ENCODE data around the gene RTL9. TPM values are rescaled to one million over a fixed set of nuclear protein-coding genes. Genes with fewer than 3 reads are reported as not detected.

RTL9 gene
- polyA plus RNA-seq, 1 of the 3 experiments (the other 2 are of a cell fraction) = 0.02 TPM

GRCh38 chrX:110397339-110397738, 38.7 kb downstream of the RTL9 start:
- H3K4me2 ChIP-seq = no peak overlapping the region
- CTCF ChIA-PET = interaction anchor here (2.2 to 3.4 kb wide), 2 partner anchors 10 to 16 kb away, joined by 6 to 15 read pairs; no protein-coding TSS in a partner anchor

GRCh38 chrX:110397904-110398303, 39.3 kb downstream of the RTL9 start:
- H3K4me2 ChIP-seq = no peak overlapping the region
- H3K27me3 ChIP-seq (ENCODE audit: insufficient read depth) = no peaks in the 10 kb centered on the region; the same call in 1 of the 2 replicates
- no peak overlapping the region for H2AFZ ChIP-seq (ENCODE audit: low read depth)
- H3K27ac ChIP-seq (ENCODE audit: low read depth in 2 of 2, low read length in 1 of 2) = no peak overlapping the region
- TF ChIP-seq RFX5 (IDR thresholded peaks at IDR 0.05; ENCODE audit: low read length) = no peak
- no peak for TF ChIP-seq MXI1 (IDR thresholded peaks at IDR 0.05; ENCODE audit: low read depth, low read length)
- TF ChIP-seq USF2 (IDR thresholded peaks at IDR 0.05; ENCODE audit: borderline replicate concordance, low read depth, low read length) = no peak
- no peak for TF ChIP-seq SIN3A (IDR thresholded peaks at IDR 0.05; ENCODE audit: borderline replicate concordance, low read depth, low read length)
- no peak for TF ChIP-seq RXRA (IDR thresholded peaks at IDR 0.05; ENCODE audit: borderline replicate concordance, low read depth)
- no peak for TF ChIP-seq SMC3 (IDR thresholded peaks at IDR 0.05; ENCODE audit: low read depth, low read length)
- TF ChIP-seq REST (IDR thresholded peaks at IDR 0.05; ENCODE audit: low read depth, low read length) = no peak
- no peak for TF ChIP-seq ZBTB33 (IDR thresholded peaks at IDR 0.05; ENCODE audit: borderline replicate concordance, low read depth)
- TF ChIP-seq RCOR1 (IDR thresholded peaks at IDR 0.05; ENCODE audit: low read length) = no peak
- no peak for TF ChIP-seq EZH2phosphoT487 (IDR thresholded peaks at IDR 0.05; ENCODE audit: borderline replicate concordance, low read depth)
- TF ChIP-seq POLR2AphosphoS5 (IDR thresholded peaks at IDR 0.05; ENCODE audit: low read depth, low read length) = no peak
- TF ChIP-seq MEF2A (IDR thresholded peaks at IDR 0.05; ENCODE audit: borderline replicate concordance, low read depth) = no peak
- TF ChIP-seq RAD21 (IDR thresholded peaks at IDR 0.05; ENCODE audit: low read length) = no peak
- no peak for TF ChIP-seq GABPA (IDR thresholded peaks at IDR 0.05; ENCODE audit: low read depth)
- TF ChIP-seq MAX (IDR thresholded peaks at IDR 0.05; ENCODE audit: low read depth) = no peak
- no peak for TF ChIP-seq ELF1 (IDR thresholded peaks at IDR 0.05)
- TF ChIP-seq YY1 (IDR thresholded peaks at IDR 0.05; ENCODE audit: low read depth) = no peak
- no peaks in the 10 kb centered on the region for H3K79me2 ChIP-seq (ENCODE audit: insufficient read depth)
- peaks cover 0 to 10% of the 10 kb centered on the region in 2 experiments; a peak in 1 of 4 replicates for H3K4me1 ChIP-seq (ENCODE audit: control insufficient read depth in 1 of 2, insufficient read depth in 2 of 2, low read depth in 1 of 2, low read length in 1 of 2)
- ChIA-PET CTCF (interaction anchor here (2.2 to 3.4 kb wide), 2 partner anchors 10 to 15 kb away, joined by 6 to 15 read pairs; no protein-coding TSS in a partner anchor), POLR2A (no interaction called here)
- H3K36me3 ChIP-seq (replicated peaks in 1 of 2; ENCODE audit: control insufficient read depth in 1 of 2, insufficient read depth in 2 of 2, low read length in 1 of 2) = no peaks in the 10 kb centered on the region
- H3K9me2 ChIP-seq = no peaks in the 10 kb centered on the region
- H3F3A ChIP-seq (replicated peaks; ENCODE audit: insufficient read depth) = no peaks in the 10 kb centered on the region
- no peak for DNase-seq
- WGBS (ENCODE audit: low lambda C conversion rate) = 57% methylated on average over 6 of the region's 6 CpGs
- no peaks in the 10 kb centered on the region for H3K9me3 ChIP-seq
- no peak overlapping the region for H3K4me3 ChIP-seq (ENCODE audit: low read depth in 2 of 2, low read length in 1 of 2)
- H3K9ac ChIP-seq = no peak overlapping the region
- H4K20me1 ChIP-seq (ENCODE audit: insufficient read depth) = no peaks in the 10 kb centered on the region

More at GRCh38 chrX:110397339-110397738, 38.7 kb downstream of the RTL9 start:
- Histone ChIP-seq H2AFZ (ENCODE audit: low read depth) (no peak overlapping the region), H3K36me3 (replicated peaks in 1 of 2; ENCODE audit: control insufficient read depth in 1 of 2, insufficient read depth in 2 of 2, low read length in 1 of 2) (no peaks in the 10 kb centered on the region), H3K4me3 (ENCODE audit: low read depth in 2 of 2, low read length in 1 of 2) (no peak overlapping the region), H3K9ac (no peak overlapping the region), H3K9me3 (no peaks in the 10 kb centered on the region), H3K9me2 (no peaks in the 10 kb centered on the region), H3K4me1 (ENCODE audit: control insufficient read depth in 1 of 2, insufficient read depth in 2 of 2, low read depth in 1 of 2, low read length in 1 of 2) (peaks cover 0 to 10% of the 10 kb centered on the region in 2 experiments; a peak in 1 of 4 replicates), H3K27me3 (ENCODE audit: insufficient read depth) (no peaks in the 10 kb centered on the region; the same call in 1 of the 2 replicates), H4K20me1 (ENCODE audit: insufficient read depth) (no peaks in the 10 kb centered on the region), H3K27ac (ENCODE audit: low read depth in 2 of 2, low read length in 1 of 2) (no peak overlapping the region), H3F3A (replicated peaks; ENCODE audit: insufficient read depth) (no peaks in the 10 kb centered on the region), H3K79me2 (ENCODE audit: insufficient read depth) (no peaks in the 10 kb centered on the region)
- no peak for DNase-seq
- POLR2A ChIA-PET = no interaction called here
- no peak for TF ChIP-seq NFIC (IDR thresholded peaks at IDR 0.05; ENCODE audit: borderline replicate concordance)

Measured in SK-N-SH (cell line).